ENCODE data around the gene C21orf58. TPM values are rescaled to one million over a fixed set of nuclear protein-coding genes. Genes with fewer than 3 reads are reported as not detected.

C21orf58 gene
- total RNA-seq, 1 experiment from 2014 or later = 28.2 TPM

DNA sequence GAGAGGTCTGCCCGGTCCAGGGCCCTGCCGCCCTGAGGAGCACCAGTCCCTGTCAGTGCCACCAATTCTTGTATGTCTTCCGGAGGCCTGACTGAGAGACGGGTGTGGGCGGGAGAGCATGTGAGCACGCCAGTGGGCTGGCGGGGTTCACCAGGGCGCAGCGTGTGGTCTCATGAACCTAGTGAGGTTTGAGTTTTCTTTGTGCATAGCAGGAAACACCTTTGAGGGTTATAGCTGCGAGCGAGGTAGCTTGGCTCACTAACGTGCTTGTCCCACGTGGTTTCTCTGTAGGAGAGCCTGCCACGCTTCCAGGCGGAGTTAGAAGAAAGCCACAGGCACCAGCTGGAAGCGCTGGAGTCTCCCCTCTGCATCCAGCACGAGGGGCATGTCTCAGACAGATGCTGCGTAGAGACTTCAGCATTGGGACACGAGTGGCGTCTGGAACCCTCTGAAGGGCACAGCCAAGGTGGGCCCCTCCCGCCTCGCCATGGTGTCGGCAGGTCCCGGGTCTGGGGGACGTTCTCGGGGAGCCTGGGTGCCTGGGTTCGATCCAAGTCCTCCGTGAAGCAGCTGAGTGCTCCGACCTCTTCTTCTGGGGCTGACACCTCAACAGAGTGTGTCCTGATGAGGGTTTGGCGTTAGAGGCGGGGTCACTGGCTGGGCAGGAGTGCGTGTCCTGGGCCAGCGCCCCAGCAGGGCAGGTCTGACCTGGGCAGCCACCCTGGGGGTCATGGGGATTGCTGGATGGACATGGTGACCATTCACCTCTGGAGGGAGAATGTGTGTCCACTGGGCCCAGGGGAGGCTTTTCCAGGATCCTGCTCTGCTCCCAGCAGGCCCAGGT lies 31.7 kb upstream of the C21orf58 start:
- no peaks in the 10 kb centered on the region for H3K27me3 Mint-ChIP-seq (ENCODE audit: unreplicated experiment)
- no peaks in the 10 kb centered on the region for H3K4me1 Mint-ChIP-seq (ENCODE audit: low read depth, unreplicated experiment)
- no peak overlapping the region for H3K27ac Mint-ChIP-seq (ENCODE audit: unreplicated experiment)
- peaks cover 25% of the 10 kb centered on the region for H3K36me3 Mint-ChIP-seq (ENCODE audit: insufficient read depth, unreplicated experiment)
- H3K9me3 Mint-ChIP-seq (ENCODE audit: low read depth, unreplicated experiment) = no peaks in the 10 kb centered on the region
- intact Hi-C loops (cut with micrococcal nuclease; ENCODE audit: unreplicated experiment) = no loop called here
- TF ChIP-seq, protein P1, sequence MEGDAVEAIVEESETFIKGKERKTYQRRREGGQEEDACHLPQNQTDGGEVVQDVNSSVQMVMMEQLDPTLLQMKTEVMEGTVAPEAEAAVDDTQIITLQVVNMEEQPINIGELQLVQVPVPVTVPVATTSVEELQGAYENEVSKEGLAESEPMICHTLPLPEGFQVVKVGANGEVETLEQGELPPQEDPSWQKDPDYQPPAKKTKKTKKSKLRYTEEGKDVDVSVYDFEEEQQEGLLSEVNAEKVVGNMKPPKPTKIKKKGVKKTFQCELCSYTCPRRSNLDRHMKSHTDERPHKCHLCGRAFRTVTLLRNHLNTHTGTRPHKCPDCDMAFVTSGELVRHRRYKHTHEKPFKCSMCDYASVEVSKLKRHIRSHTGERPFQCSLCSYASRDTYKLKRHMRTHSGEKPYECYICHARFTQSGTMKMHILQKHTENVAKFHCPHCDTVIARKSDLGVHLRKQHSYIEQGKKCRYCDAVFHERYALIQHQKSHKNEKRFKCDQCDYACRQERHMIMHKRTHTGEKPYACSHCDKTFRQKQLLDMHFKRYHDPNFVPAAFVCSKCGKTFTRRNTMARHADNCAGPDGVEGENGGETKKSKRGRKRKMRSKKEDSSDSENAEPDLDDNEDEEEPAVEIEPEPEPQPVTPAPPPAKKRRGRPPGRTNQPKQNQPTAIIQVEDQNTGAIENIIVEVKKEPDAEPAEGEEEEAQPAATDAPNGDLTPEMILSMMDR (IDR thresholded peaks at IDR 0.05; ENCODE audit: unreplicated experiment) = no peak
- BruUV-seq (replicated peaks) = no TSS peak
- no peak for DNase-seq
- CTCF ChIA-PET = no interaction called here
- H3K4me3 Mint-ChIP-seq (ENCODE audit: low read depth, unreplicated experiment) = no peak overlapping the region

DNA sequence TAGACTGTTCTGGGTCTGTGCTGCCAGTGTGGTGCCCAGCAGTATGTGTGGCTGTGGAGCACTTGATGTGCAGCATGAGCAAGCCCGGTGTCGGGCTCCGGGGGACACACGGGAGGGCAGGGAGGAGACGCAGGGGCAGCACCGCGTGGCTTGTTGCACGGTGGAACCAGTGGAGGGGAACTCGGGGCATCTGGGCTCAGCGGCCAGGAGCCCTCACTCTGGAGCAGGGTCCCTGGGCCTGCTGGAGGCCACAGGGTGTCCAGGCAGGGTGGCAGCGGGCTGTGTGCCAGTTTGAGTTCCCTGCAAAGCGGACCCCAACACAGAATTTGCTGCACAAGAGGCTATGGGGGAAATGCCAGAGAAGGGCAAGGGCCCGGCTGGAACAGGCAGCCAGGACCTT lies 30.8 kb upstream of the C21orf58 start:
- H3K4me3 Mint-ChIP-seq (ENCODE audit: low read depth, unreplicated experiment) = no peak overlapping the region
- intact Hi-C loops (cut with micrococcal nuclease; ENCODE audit: unreplicated experiment) = no loop called here
- no peaks in the 10 kb centered on the region for H3K27me3 Mint-ChIP-seq (ENCODE audit: unreplicated experiment)
- peaks cover 21% of the 10 kb centered on the region for H3K36me3 Mint-ChIP-seq (ENCODE audit: insufficient read depth, unreplicated experiment)
- H3K9me3 Mint-ChIP-seq (ENCODE audit: low read depth, unreplicated experiment) = no peaks in the 10 kb centered on the region
- TF ChIP-seq, protein P1 (IDR thresholded peaks at IDR 0.05; ENCODE audit: unreplicated experiment) = no peak
- no peak for DNase-seq
- no peak overlapping the region for H3K27ac Mint-ChIP-seq (ENCODE audit: unreplicated experiment)
- BruUV-seq (replicated peaks) = no TSS peak
- CTCF ChIA-PET = no interaction called here
- H3K4me1 Mint-ChIP-seq (ENCODE audit: low read depth, unreplicated experiment) = no peaks in the 10 kb centered on the region

DNA sequence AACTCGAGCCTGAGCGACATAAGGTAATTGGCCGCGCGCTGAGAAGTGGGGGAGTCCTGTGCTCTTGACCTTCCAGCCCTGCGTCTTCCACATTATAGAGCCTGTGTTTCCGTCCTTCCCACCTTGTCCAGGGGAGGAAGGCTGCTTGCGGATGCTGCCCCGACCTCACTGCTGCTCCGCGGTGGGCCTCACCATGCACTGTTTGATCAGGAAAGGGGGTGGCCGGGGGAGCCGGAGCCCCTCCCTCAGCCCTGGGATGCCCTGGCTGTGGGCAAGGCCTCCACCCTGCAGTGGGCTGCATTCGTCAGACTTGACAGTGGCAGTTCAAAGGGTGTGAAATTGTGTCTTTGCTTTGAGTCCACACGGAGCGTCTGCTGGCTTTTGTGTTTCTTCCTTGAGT lies 30.4 kb upstream of the C21orf58 start:
- H3K36me3 Mint-ChIP-seq (ENCODE audit: insufficient read depth, unreplicated experiment) = peaks cover 25% of the 10 kb centered on the region

DNA sequence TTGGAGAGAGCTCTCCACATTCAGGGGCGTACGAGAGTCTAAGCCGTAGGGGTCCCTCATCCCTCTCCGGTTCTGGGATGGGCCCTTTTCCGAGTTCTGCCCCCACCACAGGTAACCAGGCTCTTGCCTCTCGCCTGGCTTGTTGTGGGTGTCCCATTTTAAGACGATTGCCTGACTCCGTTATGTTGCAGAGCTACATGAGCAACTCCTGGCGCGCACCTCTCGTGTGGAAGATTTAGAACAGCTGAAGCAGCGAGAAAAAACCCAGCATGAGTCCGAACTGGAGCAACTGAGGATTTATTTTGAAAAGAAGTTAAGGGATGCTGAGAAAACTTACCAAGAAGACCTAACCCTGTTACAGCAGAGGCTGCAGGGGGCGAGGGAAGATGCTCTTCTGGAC lies 29.2 kb upstream of the C21orf58 start:
- H3K4me3 Mint-ChIP-seq (ENCODE audit: low read depth, unreplicated experiment) = no peak overlapping the region
- no peaks in the 10 kb centered on the region for H3K9me3 Mint-ChIP-seq (ENCODE audit: low read depth, unreplicated experiment)
- CTCF ChIA-PET = no interaction called here
- no peaks in the 10 kb centered on the region for H3K27me3 Mint-ChIP-seq (ENCODE audit: unreplicated experiment)
- TF ChIP-seq, protein P1 (IDR thresholded peaks at IDR 0.05; ENCODE audit: unreplicated experiment) = no peak
- peaks cover 33% of the 10 kb centered on the region for H3K36me3 Mint-ChIP-seq (ENCODE audit: insufficient read depth, unreplicated experiment)
- intact Hi-C loops (cut with micrococcal nuclease; ENCODE audit: unreplicated experiment) = no loop called here
- no peak for DNase-seq
- no peaks in the 10 kb centered on the region for H3K4me1 Mint-ChIP-seq (ENCODE audit: low read depth, unreplicated experiment)
- BruUV-seq (replicated peaks) = no TSS peak
- H3K27ac Mint-ChIP-seq (ENCODE audit: unreplicated experiment) = no peak overlapping the region

More for the DNA sequence above, 30.4 kb upstream of the C21orf58 start:
- DNase-seq = no peak
- BruUV-seq (replicated peaks) = no TSS peak
- CTCF ChIA-PET = no interaction called here
- Mint-ChIP-seq H3K27ac (ENCODE audit: unreplicated experiment) (no peak overlapping the region), H3K4me1 (ENCODE audit: low read depth, unreplicated experiment) (no peaks in the 10 kb centered on the region), H3K27me3 (ENCODE audit: unreplicated experiment) (no peaks in the 10 kb centered on the region), H3K4me3 (ENCODE audit: low read depth, unreplicated experiment) (no peak overlapping the region), H3K9me3 (ENCODE audit: low read depth, unreplicated experiment) (no peaks in the 10 kb centered on the region)
- intact Hi-C loops (cut with micrococcal nuclease; ENCODE audit: unreplicated experiment) = no loop called here
- TF ChIP-seq, protein P1 (IDR thresholded peaks at IDR 0.05; ENCODE audit: unreplicated experiment) = no peak

Data from Calu3 (cell line).